WTC11 (cell line): ENCODE data around the gene ARHGAP44. TPM values are rescaled to one million over a fixed set of nuclear protein-coding genes. Genes with fewer than 3 reads are reported as not detected.

Experiments
- ATAC-seq: fragments of 200-7000 bp; cut with Tn5 transposase; 2 replicates; pipeline ENCODE4 v1.10.0; 2021; ENCODE audit warnings: mild to moderate bottlenecking, moderate library complexity
- CTCF ChIA-PET: fragments of 300-600 bp; sonication (Branson Sonifier 250); formaldehyde crosslinking; loops from one replicate; lab custom pipeline; 2021; ENCODE audit warnings: antibody characterized with exemption; lab: Charles Lee
- POLR2A ChIA-PET: fragments of 350-600 bp; sonication (Branson Sonifier 250); formaldehyde crosslinking; loops from one replicate; lab custom pipeline; 2021; ENCODE audit warnings: antibody characterized with exemption; lab: Charles Lee
- DNase-seq: peaks from one replicate; pipeline ENCODE4 v3.0.0; 2021; ENCODE audit warnings: low spot score
- H3K27ac Mint-ChIP-seq: 2 replicates; pipeline ENCODE4 v1.8.0; 2021; ENCODE audit warnings: mixed read lengths
- H3K27me3 Mint-ChIP-seq: 2 replicates; pipeline ENCODE4 v1.8.0; 2021; ENCODE audit warnings: low read depth, mild to moderate bottlenecking, moderate library complexity, mixed read lengths
- H3K36me3 Mint-ChIP-seq: 2 replicates; pipeline ENCODE4 v1.8.0; 2021; ENCODE audit warnings: mixed read lengths
- H3K4me1 Mint-ChIP-seq: 2 replicates; pipeline ENCODE4 v1.8.0; 2022; ENCODE audit warnings: mixed read lengths
- H3K4me3 Mint-ChIP-seq: 2 replicates; pipeline ENCODE4 v1.8.0; 2021; ENCODE audit warnings: mild to moderate bottlenecking, moderate library complexity, mixed read lengths
- H3K9me3 Mint-ChIP-seq: 2 replicates; pipeline ENCODE4 v1.8.0; 2021; ENCODE audit warnings: mixed read lengths
- EMX1 ChIP-seq: fragments of 250-450 bp; sonication (Bioruptor Pico); IDR thresholded peaks from 2 replicates; pipeline ENCODE4 v1.8.0; 2021; ENCODE audit warnings: mild to moderate bottlenecking
- IRF2 ChIP-seq: sonication (generic); formaldehyde crosslinking; IDR thresholded peaks from 2 replicates; pipeline ENCODE4 v1.8.0; 2022; ENCODE audit warnings: low read depth, missing genetic modification reagents, borderline replicate concordance
- RELA ChIP-seq: sonication (generic); formaldehyde crosslinking; IDR thresholded peaks from 2 replicates; pipeline ENCODE4 v1.8.1; 2022; ENCODE audit warnings: missing genetic modification reagents, mild to moderate bottlenecking, borderline replicate concordance
- RORB ChIP-seq: fragments of 250-450 bp; sonication (Bioruptor Pico); IDR thresholded peaks from 2 replicates; pipeline ENCODE4 v1.9.0; 2021; ENCODE audit warnings: mild to moderate bottlenecking
- SOX15 ChIP-seq: fragments of 250-450 bp; sonication (Bioruptor Pico); IDR thresholded peaks from 2 replicates; pipeline ENCODE4 v1.9.0; 2021; ENCODE audit warnings: mild to moderate bottlenecking
- ZNF121 ChIP-seq: sonication (generic); formaldehyde crosslinking; IDR thresholded peaks from 2 replicates; pipeline ENCODE4 v1.8.0; 2023; ENCODE audit warnings: missing genetic modification reagents
- ZNF416 ChIP-seq: fragments of 250-450 bp; sonication (Bioruptor Pico); IDR thresholded peaks from 2 replicates; pipeline ENCODE4 v1.9.0; 2021; ENCODE audit warnings: mild to moderate bottlenecking, inconsistent platforms
- ZNF671 ChIP-seq: fragments of 250-450 bp; sonication (Bioruptor Pico); IDR thresholded peaks from 2 replicates; pipeline ENCODE4 v1.8.0; 2021; ENCODE audit warnings: mild to moderate bottlenecking
- total RNA-seq: library from RNA; stranded (reverse); gene quantifications from 3 replicates; pipeline ENCODE4 v1.2.3, GENCODE V29; 2021
- TF ChIP-seq, protein P1 (sequence below): fragments of 250-450 bp; sonication (Bioruptor Pico); IDR thresholded peaks from 2 replicates; pipeline ENCODE4 v1.9.0; 2021; ENCODE audit warnings: mild to moderate bottlenecking, borderline replicate concordance
- TF ChIP-seq, protein P2 (sequence below): sonication (generic); formaldehyde crosslinking; IDR thresholded peaks from 2 replicates; pipeline ENCODE4 v1.8.1; 2023; ENCODE audit warnings: mild to moderate bottlenecking, missing genetic modification reagents, borderline replicate concordance
- TF ChIP-seq, protein P3 (sequence below): sonication (generic); formaldehyde crosslinking; IDR thresholded peaks from 2 replicates; pipeline ENCODE4 v1.8.0; 2022; ENCODE audit warnings: mild to moderate bottlenecking, missing genetic modification reagents
- TF ChIP-seq, protein P4 (sequence below): fragments of 250-450 bp; sonication (Bioruptor Pico); IDR thresholded peaks from 2 replicates; pipeline ENCODE4 v2.1.2; 2022; ENCODE audit warnings: mild to moderate bottlenecking, moderate library complexity
- TF ChIP-seq, protein P5 (sequence below): sonication (generic); formaldehyde crosslinking; conservative IDR thresholded peaks from 2 replicates; pipeline ENCODE4 v1.8.1; 2023; ENCODE audit warnings: mild to moderate bottlenecking, low read depth, missing genetic modification reagents, moderate library complexity
- TF ChIP-seq, protein P6 (sequence below): fragments of 250-450 bp; sonication (Bioruptor Pico); conservative IDR thresholded peaks from 2 replicates; pipeline ENCODE4 v1.9.0; 2021; ENCODE audit warnings: mild to moderate bottlenecking
- TF ChIP-seq, protein P7 (sequence below): sonication (generic); formaldehyde crosslinking; IDR thresholded peaks from 2 replicates; pipeline ENCODE4 v1.8.0; 2022; ENCODE audit warnings: mild to moderate bottlenecking, missing genetic modification reagents

ARHGAP44 gene
- total RNA-seq, 1 experiment from 2014 or later: 23.8 TPM

DNA sequence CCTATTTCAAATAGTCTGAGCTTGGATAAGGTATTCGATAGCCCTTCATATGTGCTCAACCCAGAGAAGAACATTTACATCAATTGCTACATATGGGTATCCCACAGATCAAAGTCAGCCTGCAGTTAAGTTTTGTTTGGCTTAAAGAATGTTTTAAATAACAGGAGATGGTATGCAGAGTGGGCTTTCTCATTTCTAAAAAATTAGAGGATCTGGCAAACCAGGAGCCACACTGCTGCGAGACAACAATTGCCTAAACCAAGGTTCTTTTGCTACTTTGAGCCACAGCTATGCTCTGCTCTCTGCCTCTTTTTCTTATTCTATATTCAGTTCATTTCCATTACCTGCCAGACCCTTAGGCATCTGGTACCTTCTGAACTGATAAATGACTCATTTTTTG is 30.2 kb upstream of the ARHGAP44 start (continued):
- TF ChIP-seq, protein P1, sequence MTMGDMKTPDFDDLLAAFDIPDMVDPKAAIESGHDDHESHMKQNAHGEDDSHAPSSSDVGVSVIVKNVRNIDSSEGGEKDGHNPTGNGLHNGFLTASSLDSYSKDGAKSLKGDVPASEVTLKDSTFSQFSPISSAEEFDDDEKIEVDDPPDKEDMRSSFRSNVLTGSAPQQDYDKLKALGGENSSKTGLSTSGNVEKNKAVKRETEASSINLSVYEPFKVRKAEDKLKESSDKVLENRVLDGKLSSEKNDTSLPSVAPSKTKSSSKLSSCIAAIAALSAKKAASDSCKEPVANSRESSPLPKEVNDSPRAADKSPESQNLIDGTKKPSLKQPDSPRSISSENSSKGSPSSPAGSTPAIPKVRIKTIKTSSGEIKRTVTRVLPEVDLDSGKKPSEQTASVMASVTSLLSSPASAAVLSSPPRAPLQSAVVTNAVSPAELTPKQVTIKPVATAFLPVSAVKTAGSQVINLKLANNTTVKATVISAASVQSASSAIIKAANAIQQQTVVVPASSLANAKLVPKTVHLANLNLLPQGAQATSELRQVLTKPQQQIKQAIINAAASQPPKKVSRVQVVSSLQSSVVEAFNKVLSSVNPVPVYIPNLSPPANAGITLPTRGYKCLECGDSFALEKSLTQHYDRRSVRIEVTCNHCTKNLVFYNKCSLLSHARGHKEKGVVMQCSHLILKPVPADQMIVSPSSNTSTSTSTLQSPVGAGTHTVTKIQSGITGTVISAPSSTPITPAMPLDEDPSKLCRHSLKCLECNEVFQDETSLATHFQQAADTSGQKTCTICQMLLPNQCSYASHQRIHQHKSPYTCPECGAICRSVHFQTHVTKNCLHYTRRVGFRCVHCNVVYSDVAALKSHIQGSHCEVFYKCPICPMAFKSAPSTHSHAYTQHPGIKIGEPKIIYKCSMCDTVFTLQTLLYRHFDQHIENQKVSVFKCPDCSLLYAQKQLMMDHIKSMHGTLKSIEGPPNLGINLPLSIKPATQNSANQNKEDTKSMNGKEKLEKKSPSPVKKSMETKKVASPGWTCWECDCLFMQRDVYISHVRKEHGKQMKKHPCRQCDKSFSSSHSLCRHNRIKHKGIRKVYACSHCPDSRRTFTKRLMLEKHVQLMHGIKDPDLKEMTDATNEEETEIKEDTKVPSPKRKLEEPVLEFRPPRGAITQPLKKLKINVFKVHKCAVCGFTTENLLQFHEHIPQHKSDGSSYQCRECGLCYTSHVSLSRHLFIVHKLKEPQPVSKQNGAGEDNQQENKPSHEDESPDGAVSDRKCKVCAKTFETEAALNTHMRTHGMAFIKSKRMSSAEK: no peak
- TF ChIP-seq, protein P2, sequence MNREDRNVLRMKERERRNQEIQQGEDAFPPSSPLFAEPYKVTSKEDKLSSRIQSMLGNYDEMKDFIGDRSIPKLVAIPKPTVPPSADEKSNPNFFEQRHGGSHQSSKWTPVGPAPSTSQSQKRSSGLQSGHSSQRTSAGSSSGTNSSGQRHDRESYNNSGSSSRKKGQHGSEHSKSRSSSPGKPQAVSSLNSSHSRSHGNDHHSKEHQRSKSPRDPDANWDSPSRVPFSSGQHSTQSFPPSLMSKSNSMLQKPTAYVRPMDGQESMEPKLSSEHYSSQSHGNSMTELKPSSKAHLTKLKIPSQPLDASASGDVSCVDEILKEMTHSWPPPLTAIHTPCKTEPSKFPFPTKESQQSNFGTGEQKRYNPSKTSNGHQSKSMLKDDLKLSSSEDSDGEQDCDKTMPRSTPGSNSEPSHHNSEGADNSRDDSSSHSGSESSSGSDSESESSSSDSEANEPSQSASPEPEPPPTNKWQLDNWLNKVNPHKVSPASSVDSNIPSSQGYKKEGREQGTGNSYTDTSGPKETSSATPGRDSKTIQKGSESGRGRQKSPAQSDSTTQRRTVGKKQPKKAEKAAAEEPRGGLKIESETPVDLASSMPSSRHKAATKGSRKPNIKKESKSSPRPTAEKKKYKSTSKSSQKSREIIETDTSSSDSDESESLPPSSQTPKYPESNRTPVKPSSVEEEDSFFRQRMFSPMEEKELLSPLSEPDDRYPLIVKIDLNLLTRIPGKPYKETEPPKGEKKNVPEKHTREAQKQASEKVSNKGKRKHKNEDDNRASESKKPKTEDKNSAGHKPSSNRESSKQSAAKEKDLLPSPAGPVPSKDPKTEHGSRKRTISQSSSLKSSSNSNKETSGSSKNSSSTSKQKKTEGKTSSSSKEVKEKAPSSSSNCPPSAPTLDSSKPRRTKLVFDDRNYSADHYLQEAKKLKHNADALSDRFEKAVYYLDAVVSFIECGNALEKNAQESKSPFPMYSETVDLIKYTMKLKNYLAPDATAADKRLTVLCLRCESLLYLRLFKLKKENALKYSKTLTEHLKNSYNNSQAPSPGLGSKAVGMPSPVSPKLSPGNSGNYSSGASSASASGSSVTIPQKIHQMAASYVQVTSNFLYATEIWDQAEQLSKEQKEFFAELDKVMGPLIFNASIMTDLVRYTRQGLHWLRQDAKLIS (CRISPR knock-in tag): no peak

DNA sequence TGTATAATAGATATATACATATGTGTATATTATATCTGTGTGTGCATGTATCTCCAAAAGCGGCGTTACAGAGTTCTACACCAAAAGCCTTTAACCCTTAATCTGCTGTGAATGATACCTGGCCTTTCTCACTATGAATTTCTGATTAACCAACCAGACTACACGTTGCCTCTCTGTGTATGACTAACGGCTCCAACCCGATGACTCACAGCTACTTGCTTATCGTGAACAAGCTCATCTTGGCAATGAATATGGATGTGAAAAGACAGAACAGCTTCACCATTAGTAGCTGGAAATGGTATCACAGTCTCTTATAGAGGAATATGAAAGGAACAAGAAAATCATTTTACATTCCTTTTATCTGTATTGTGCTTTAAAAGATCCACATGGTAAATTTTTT is 23.8 kb upstream of the ARHGAP44 start:
- Mint-ChIP-seq H3K27ac (no peak overlapping the region), H3K9me3 (no peaks in the 10 kb centered on the region; the same call in 1 of the 2 replicates), H3K36me3 (no peaks in the 10 kb centered on the region), H3K4me1 (no peaks in the 10 kb centered on the region), H3K4me3 (no peak overlapping the region), H3K27me3 (no peaks in the 10 kb centered on the region; the same call in 1 of the 2 replicates)
- CTCF ChIA-PET: interaction anchor here (1.0 kb wide), 1 partner anchor 23 kb away, joined by 4 read pairs; no protein-coding TSS in a partner anchor
- DNase-seq (no peak), ATAC-seq (no peak)
- TF ChIP-seq IRF2 (CRISPR knock-in tag): no peak
- TF ChIP-seq, protein P3, sequence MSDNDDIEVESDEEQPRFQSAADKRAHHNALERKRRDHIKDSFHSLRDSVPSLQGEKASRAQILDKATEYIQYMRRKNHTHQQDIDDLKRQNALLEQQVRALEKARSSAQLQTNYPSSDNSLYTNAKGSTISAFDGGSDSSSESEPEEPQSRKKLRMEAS (CRISPR knock-in tag): no peak
- TF ChIP-seq, protein P4, sequence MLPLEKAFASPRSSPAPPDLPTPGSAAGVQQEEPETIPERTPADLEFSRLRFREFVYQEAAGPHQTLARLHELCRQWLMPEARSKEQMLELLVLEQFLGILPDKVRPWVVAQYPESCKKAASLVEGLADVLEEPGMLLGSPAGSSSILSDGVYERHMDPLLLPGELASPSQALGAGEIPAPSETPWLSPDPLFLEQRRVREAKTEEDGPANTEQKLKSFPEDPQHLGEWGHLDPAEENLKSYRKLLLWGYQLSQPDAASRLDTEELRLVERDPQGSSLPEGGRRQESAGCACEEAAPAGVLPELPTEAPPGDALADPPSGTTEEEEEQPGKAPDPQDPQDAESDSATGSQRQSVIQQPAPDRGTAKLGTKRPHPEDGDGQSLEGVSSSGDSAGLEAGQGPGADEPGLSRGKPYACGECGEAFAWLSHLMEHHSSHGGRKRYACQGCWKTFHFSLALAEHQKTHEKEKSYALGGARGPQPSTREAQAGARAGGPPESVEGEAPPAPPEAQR (CRISPR knock-in tag): no peak
- no peak for TF ChIP-seq RORB
- TF ChIP-seq, protein P5, sequence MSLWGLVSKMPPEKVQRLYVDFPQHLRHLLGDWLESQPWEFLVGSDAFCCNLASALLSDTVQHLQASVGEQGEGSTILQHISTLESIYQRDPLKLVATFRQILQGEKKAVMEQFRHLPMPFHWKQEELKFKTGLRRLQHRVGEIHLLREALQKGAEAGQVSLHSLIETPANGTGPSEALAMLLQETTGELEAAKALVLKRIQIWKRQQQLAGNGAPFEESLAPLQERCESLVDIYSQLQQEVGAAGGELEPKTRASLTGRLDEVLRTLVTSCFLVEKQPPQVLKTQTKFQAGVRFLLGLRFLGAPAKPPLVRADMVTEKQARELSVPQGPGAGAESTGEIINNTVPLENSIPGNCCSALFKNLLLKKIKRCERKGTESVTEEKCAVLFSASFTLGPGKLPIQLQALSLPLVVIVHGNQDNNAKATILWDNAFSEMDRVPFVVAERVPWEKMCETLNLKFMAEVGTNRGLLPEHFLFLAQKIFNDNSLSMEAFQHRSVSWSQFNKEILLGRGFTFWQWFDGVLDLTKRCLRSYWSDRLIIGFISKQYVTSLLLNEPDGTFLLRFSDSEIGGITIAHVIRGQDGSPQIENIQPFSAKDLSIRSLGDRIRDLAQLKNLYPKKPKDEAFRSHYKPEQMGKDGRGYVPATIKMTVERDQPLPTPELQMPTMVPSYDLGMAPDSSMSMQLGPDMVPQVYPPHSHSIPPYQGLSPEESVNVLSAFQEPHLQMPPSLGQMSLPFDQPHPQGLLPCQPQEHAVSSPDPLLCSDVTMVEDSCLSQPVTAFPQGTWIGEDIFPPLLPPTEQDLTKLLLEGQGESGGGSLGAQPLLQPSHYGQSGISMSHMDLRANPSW (CRISPR knock-in tag): no peak
- TF ChIP-seq, protein P6, sequence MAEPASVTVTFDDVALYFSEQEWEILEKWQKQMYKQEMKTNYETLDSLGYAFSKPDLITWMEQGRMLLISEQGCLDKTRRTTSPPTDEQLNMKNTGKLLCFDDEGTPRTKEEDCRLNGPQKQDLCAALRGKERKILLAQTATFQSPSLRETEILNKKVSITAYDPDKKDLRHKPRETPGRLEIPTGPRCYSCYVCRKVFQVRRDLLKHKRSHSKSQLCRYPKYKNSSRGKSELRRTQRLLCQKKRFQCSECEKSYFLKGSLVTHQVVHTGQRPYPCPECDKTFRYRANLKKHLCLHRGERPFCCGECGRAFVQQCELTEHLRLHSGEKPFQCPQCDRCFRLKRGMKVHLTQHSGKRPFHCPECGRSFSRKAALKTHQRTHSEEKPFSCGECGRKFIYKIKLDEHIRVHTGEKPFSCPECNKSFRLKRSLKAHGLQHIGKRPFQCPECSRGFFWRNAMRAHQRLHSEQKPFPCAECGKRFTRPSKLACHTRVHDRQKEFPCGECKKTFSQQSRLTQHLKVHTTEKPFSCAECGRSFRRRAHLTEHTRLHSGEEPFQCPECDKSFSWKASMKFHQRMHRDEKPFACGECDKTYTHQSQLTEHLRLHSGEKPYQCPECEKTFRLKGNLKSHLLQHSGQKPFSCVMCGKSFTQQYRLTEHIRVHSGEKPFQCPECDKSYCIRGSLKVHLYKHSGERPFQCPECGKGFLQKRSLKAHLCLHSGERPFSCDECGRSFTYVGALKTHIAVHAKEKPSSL (CRISPR knock-in tag): no peak
- no peak for TF ChIP-seq SOX15 (CRISPR knock-in tag)
- TF ChIP-seq EMX1 (CRISPR knock-in tag): no peak
- no peak for TF ChIP-seq ZNF121 (CRISPR knock-in tag)
- no peak for TF ChIP-seq ZNF671 (CRISPR knock-in tag)
- no peak for TF ChIP-seq ZNF416
- TF ChIP-seq RELA: no peak
- TF ChIP-seq, protein P7, sequence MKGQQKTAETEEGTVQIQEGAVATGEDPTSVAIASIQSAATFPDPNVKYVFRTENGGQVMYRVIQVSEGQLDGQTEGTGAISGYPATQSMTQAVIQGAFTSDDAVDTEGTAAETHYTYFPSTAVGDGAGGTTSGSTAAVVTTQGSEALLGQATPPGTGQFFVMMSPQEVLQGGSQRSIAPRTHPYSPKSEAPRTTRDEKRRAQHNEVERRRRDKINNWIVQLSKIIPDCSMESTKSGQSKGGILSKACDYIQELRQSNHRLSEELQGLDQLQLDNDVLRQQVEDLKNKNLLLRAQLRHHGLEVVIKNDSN (CRISPR knock-in tag): no peak
- TF ChIP-seq, protein P1: no peak
- POLR2A ChIA-PET: no interaction called here
